Measurements from ENCODE around the gene BTG4.

The BTG4 gene

DNA sequence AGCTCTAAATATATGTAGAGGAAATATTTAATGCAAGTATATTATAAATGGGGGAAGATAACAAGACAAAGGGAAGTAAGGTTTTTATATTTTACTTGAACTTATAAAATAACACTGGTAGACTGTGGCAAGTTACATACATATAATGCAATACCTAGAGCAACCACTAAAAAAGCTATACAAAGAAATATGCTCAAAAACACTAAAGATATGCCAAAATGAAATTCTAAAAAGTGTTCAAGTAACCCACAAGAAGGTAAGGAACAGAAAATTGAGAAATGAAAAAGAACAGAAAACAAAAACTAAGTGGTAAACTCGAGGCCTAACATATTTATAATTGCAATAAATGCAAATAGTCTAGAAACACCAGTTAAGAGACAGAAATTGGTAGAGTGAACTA, 32.5 kb downstream of the BTG4 start:
- no peak for DNase-seq

- no peak for DNase-seq
These were observed 34.3 kb downstream of the BTG4 start for GRCh38 chr11:111477898-111478297.

- DNase-seq, result no peak
These were observed 35.2 kb downstream of the BTG4 start for GRCh38 chr11:111476956-111477355.

DNA sequence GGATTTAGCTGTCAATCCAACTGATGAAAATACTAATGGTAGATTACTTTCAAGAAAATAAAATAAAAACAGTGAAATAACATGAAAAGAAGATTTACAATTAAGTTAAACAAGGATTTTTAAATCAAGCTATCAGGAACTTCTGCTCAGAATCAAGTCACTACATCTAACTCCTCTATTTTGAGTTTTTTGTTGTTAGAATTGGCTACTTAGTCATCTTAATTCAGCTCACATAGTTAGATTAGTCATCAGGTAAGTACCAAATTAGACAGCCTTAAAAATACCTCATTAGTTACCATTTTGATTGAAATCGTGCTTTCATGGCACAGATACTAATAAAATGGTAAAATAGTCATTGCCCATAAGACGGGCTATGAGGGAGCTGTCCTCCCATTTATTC, 35.8 kb downstream of the BTG4 start:
- no peak for DNase-seq

GRCh38 chr11:111474432-111474831, 37.8 kb downstream of the BTG4 start:
- no peak for DNase-seq

GRCh38 chr11:111472228-111472627, 40.0 kb downstream of the BTG4 start:
- DNase-seq, result no peak

- DNase-seq, result no peak
These were observed 43.0 kb downstream of the BTG4 start for GRCh38 chr11:111469200-111469599.

GRCh38 chr11:111466615-111467014, 45.6 kb downstream of the BTG4 start:
- no peak for DNase-seq

- no peak for DNase-seq
These were observed 46.8 kb downstream of the BTG4 start for GRCh38 chr11:111465400-111465799.

DNA sequence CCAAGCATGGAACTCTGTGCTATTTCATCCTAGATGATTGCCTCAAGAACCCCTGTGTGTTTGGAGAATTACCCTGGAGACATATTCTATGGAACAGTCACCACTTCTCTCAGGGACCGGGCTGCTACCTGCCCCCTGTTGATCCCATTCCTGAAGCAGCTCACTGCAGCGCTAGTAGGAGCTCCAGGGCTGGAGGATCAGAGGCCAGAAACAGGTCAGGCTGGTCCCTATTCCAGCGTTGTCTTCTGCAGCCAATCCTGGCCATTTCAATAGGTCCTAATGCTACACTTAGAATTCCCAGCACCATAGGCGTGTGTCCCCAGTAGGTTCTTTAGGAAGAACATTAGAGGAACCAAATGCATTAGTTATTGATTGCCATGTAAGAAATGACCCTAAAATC, 48.9 kb downstream of the BTG4 start:
- DNase-seq, result no peak

GRCh38 chr11:111462329-111462728, 49.9 kb downstream of the BTG4 start:
- no peak for DNase-seq

- DNase-seq, result no peak
These were observed 50.5 kb downstream of the BTG4 start for GRCh38 chr11:111461460-111462235.

GRCh38 chr11:111460856-111461255, 51.3 kb downstream of the BTG4 start:
- no peak for DNase-seq

- DNase-seq, result no peak
These were observed 51.8 kb downstream of the BTG4 start for GRCh38 chr11:111460340-111460739.

GRCh38 chr11:111459506-111460270, 52.5 kb downstream of the BTG4 start:
- DNase-seq, result no peak

DNA sequence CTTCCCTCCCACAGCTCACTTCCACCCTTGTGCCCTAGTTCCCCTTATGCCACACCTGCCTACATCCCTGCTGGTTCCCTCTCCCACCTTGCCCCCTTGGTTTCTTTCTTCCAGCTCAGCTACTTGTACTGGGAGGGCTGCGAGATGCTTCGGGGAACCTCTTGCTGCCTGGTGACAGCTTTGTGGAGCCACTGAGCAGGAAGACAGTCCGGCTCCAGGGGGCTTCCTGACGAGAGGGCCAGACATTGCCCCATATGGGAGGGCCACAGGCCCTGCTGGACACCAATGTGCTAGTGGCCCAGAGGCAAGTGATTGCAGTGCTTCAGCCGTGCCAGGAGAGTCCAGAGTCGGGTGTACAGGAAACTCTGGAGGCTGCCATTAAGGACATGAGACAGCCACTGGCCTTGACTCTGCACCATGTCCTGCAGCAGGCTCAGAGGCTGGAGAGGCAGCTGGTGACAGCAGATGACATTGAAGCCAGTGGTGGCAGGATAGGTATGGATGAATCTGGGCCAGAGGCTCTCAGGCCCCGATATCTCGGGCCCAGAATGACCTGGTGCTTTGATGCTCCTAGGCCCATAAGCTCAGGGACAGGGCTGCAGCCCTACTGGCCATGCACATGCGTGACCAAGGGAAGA, 54.3 kb downstream of the BTG4 start:
- DNase-seq, result no peak

GRCh38 chr11:111456859-111457730, 55.1 kb downstream of the BTG4 start:
- no peak for DNase-seq

DNA sequence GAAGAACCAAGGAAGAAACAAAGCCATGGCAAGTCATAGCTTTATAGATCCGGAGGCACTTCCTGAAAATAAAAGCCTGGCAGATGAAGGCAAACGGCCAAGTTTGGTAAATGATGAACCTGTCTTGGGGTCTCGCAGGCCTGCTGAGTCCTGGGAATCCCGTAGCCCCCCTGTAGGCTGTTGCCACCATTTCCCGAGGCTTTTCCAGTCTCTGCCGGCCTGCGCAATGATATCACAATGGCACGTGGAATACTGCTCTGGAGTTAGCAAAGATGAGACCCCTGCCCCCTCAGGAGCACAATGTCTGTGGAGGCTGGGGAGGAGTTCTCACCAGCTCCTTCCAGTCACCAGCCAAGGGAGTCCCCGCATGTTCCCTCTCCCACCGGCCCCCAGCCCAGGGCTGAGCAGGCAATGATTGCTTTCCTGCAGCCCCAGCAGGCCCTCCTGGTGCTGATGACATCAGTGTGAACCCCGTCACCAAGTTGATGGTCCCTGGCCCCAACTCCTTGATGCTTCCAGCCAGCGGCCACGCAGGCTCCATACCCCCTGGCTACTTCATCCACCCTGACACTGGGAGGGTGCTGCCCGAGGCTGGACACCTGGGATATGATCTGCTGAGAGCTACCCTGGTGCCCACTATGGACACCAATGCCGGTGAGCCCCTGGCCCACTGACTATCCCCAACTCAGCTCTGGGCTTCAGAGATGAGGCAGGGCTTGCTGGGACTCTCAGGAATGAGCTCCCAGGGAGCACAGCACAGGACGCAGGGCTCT, 55.9 kb downstream of the BTG4 start:
- DNase-seq, result no peak

- no peak for DNase-seq
These were observed 56.7 kb downstream of the BTG4 start for GRCh38 chr11:111455291-111456085.

- DNase-seq, result peak; percentile 15
These were observed 57.5 kb downstream of the BTG4 start for GRCh38 chr11:111454561-111455192.

Data from NK-92 treated with Interleukin-12 subunit alpha and Interleukin-12 subunit beta, amount 100 ng/mL, for 24 hours (cell line).